Lower leg skin (tissue), 3 donors: ENCODE measurements around the gene AP3B1.

Source experiments
- POLR2A ChIP-seq, 2 donors: fragments of 450-650 bp; IDR thresholded peaks; one replicate each; pipeline ENCODE4 v1.6.1; 2016 to 2017; ENCODE audit warnings: antibody characterized with exemption in 2 of 2, mild to moderate bottlenecking in 1 of 2, moderate library complexity in 1 of 2
- TF ChIP-seq, protein P1 (sequence below), 3 donors: fragments of 450-650 bp; IDR thresholded peaks; one replicate each; pipeline ENCODE4 v1.5.1; 2016; ENCODE audit warnings: antibody characterized with exemption in 3 of 3, mild to moderate bottlenecking in 3 of 3, moderate library complexity in 2 of 3

- TF ChIP-seq, protein P1, sequence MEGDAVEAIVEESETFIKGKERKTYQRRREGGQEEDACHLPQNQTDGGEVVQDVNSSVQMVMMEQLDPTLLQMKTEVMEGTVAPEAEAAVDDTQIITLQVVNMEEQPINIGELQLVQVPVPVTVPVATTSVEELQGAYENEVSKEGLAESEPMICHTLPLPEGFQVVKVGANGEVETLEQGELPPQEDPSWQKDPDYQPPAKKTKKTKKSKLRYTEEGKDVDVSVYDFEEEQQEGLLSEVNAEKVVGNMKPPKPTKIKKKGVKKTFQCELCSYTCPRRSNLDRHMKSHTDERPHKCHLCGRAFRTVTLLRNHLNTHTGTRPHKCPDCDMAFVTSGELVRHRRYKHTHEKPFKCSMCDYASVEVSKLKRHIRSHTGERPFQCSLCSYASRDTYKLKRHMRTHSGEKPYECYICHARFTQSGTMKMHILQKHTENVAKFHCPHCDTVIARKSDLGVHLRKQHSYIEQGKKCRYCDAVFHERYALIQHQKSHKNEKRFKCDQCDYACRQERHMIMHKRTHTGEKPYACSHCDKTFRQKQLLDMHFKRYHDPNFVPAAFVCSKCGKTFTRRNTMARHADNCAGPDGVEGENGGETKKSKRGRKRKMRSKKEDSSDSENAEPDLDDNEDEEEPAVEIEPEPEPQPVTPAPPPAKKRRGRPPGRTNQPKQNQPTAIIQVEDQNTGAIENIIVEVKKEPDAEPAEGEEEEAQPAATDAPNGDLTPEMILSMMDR (IDR thresholded peaks at IDR 0.05): no peak
- TF ChIP-seq POLR2A (IDR thresholded peaks at IDR 0.05): no peak
Measured at GRCh38 chr5:78269088-78269703, 25.3 kb downstream of the AP3B1 start.
